NCI-H510A treated with DMSO at 0.1 percent for 48 hours (cell line): Measurements from ENCODE around the gene BIN1.

Source experiments
- DNase-seq: peaks from one replicate; lab custom pipeline; 2025; lab: John Stamatoyannopoulos, UW

BIN1 gene

DNA sequence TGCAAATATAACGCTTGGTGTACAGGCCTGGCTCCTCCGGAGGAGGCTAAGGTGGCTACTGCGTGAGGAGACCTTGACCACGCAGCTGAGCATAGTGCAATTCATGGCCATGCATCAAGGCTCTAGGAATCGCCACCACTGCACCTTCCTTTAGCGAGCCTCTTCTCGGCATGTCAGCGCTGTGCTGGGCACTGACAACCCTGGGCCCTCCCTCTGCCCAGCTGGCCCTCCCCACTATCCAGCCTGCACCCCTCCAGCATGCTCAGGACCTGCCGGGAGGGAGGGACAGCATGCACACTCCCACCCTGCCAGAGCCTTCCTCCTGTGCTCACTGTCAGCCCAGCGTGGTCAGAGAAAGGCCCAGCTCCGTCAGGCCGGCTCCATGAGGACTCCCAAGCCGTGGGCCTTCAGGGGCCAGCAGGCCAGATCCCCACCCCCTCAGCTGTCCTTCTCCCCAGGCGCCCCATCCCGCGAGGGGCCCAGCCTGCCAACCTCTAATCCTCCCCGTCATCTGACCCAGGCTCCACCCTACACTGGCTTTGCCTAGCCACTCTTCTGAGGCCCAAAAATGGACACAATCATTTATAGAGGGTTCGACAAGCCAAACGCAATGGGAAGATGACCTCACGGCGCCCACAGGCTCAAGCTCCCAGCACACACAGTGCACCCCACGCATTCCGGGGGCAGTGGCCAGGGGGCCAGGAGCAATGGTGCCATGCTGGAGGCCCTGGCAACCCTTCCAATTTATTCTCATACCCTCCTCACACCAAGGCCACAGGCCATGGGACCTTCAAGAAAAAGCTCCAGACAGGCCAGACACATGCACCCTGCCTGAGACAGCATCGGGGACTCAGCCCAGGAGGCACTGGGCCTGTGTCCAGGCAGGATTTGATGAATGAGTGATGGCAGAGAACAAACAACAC lies 3.5 kb downstream of the BIN1 start:
- no peak for DNase-seq

DNA sequence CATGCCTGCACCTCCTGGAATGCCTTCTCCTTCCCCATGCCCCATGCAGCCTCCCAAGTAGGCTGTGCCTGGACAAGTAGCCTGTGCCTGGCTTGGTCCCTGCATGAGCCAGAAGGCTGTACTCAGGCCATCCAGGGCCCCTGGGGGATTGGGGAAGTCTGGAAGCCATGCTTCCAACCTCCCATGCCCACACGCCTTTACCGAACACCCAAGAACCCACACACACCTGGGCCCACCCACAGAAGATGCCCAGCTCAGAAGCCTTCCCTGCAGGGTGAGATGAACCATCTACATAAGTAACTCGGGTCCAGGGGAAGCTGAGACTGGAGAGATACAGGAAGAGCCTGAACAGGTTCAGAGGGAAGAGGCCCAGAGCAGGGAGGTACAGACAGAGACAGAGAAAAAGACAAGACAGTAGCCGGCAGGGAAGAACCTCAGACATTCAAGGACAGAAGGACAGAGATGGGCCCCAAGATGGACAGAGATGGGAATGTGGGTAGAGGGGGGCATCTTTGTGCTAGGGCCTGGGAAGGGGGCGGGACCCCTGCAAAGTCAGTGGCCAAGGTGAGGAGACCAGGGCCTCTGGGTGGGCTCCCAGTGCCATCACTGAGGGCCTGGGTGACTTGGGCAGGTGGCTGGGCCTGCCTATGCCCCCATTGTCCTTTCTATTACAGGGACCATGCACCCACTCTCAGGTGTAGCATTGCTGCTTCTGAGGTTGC lies 4.3 kb downstream of the BIN1 start:
- no peak for DNase-seq

DNA sequence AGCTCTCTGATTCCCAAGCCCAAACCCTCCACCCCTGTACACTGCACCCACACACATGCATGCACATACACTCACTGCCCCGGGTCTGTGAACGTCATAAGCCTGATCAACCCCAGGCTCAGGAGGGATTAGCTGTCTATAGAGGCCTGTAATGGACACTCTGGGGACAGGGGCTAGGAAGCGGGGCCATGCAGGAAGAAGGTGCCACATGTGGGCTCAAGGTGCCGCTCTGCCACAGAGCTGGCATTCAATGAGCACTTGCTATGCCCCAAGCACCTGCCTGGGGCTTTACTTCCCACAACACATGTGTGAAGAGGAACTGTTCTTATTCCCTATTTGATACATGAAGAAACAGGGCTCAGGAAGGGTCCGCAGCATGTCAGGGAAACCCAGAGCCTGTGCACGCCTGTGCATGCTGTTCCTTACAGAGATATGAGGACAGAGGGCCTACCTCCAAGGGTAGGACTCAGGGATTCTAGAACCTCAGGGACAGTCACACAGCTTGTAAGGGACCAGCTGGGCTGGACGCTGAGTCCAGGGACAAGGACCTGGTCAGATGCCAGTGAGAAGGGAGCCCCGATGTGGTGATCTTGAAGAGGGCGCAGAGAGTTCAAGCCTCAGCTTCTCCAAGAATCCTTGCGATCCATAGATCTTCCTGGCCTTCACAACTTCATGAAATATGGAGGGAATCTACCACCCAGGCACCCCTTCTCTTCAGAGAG lies 5.0 kb downstream of the BIN1 start:
- no peak for DNase-seq

DNA sequence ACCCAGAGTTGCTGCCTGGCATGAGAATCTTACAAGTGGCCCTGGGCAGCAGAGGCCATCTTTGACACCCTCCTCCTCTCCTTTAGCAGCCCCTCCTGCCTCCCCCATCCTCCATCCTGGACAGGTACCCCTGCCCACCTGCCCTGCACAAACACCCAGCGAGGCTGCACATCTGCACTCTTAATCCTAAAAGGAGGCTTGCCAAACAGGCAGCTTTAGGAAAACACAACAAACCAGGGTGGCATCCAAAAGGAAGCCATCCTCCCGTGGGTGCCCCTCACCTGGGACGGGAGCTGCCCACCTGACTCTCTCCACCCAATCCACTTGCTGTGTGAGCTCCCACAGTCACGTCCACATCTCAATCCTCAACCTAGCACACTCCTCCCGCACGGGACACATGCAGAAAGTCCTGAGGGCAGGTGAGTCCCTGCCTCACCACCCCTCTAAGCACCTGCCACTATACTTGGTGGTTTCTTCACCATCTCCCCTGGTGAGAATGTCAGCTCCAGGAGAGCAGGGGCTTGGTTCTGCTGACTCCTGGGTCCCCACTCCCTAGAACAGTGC lies 5.8 kb downstream of the BIN1 start:
- DNase-seq: no peak

DNA sequence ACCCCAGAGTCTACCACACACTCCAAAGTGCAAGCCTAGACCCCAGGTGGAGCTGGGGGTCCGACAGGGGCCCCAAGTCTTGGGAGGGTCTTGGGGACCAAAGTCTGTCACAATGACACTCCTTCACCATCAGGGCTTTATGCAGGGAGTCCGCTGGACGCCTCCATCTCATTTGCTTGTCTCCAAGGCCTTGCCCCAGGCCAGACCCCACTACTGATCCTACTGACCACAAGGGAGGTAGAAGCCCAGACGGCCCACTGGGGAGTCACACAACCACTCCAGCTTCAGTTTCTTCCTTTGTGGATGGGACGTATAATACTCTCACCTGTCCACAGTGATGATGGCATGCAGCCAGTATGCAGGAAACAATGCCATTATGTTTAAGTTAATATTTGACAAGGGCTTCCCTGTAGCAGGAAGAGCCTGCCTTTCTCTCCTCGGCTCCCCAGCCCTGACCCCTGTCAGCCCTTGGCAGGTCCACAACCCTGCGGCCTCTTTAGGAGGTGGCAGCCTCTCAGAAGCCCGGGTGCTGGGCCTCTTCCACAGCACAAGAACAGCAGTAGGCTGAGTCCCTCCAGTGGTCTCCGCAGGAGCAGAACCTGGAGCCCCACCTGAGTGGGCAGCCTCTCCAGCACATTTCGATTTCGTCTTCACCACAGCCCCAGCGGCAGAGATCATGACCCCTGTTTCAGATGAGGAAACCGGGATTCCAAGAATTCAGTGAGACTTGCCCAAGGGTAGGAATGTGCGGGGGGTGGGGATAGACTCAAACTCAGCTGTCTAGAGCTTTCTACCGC lies 6.5 kb downstream of the BIN1 start:
- DNase-seq: peak; percentile 12

DNA sequence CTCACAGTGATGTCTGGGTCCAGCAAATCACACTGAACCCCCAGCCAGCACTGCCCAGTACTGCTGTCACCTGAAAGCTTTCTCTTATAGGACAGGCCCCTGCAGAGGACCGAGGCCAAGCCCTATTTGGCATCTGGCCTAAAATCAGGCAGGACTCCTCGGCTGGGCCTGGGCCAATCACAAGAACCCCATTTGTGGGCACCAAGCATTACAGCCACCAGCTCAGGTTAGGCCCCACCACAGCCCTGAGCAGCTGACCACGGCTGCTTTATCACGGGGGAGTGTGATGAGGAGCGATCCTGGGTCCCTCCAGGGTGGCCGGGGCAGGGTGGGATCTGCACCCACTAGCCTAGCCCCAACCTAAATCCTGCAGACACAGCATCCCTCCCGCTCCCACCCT lies 8.2 kb downstream of the BIN1 start:
- DNase-seq: no peak

DNA sequence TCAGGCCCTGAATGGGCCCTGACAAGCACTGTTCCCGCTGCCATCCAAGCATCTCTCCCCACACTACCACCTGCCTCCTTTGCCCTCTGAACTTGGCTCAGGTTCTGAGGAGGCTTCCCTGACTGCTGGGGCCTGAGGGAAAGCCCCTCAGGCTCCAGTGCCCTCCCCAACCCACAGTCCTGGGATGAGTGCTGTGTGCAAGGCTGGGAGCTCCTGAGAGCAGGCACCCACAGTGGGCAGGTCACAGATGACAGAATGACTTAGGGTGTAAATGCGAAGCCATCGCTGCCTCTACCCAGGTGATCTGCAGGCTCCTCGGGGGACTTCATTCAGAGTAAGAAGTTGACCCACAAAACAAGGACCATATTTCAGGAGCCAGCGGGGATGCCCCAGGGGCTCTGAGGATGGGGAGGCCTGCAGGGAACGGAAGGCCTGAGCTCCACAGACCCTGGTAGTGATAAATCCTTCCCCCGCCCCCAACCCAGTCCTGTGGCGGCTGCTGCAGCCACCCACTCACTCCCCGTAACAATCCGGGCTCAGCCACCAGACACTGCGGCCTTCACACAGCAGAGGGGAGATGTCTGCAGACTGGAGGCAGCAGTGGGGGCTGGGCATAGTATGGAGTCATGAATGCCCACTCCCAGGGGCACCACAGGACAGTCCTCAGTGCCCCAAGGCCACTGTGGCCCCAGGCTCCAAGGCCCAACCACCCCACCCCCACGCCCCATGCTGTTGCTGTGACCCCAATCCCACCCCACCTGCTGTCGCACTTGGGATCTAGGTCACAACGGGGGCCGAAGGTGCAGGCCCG lies 8.9 kb downstream of the BIN1 start:
- DNase-seq: no peak

DNA sequence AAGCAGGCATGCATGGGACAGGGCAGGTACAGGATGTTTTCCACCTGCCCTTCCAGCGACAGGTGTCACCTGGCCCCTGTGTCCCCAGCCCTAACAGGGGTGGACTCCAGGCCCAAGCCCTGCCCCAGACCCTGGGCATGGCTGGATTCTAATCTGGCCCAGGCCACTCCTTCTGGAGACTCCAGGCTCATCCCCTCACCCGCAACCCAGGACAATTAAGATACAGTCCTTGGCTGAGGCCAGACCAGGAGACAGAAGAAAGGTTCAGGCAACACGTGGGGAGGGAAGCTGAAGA lies 9.5 kb downstream of the BIN1 start:
- DNase-seq: peak; percentile 23

DNA sequence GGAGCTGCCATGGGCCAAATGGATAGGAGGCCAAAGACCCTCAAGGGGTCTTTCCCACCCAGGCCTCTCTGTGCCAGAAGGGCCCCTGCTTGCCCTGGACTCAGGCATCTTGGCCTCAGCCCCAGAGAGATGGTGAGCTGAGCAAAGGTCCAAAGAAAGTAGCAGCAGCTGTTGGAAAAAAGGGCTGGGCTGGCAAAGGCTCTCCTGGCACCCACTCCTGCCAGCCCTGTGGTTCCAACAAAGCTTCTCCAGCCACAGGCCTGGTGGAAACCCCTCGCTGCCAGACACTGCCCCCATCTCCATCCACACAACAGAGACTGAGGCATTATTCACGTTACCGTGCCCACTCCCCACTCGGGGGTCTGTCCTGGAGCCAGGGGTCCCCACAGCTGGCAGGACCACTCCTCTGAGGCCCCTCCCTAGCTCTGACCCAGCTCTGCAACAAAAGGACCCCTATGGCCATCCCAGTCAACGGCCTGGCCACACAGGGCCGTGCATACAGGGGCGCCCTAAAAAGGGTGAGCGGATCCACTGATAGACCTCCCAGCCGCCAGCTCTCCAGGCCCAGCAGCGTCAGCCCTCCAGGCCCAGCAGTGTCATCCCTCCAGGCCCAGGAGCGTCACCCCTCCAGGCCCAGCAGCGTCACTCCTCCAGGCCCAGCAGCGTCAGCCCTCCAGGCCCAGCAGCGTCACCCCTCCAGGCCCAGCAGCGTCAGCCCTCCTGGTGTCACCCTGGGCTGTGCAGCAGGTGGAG lies 10.1 kb downstream of the BIN1 start:
- no peak for DNase-seq

DNA sequence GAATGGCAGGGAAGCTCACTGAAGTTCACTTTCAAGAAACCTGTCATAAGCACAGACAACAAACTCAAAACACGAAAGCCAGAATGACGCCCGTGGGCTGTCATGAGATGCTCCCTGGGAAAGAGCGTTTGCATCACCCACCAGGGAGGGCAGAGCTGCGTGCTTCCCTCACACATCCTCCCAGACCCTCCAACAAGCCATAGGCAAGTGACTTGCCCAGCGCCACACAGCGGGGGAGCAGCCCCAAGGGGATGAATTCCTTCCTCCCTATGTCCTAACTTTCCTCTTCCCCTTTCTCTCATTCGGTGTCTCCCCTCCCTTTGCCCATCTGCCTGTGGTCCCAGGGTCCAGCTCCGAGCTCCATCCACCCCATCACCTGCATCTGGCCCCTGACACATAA lies 10.7 kb downstream of the BIN1 start:
- no peak for DNase-seq

DNA sequence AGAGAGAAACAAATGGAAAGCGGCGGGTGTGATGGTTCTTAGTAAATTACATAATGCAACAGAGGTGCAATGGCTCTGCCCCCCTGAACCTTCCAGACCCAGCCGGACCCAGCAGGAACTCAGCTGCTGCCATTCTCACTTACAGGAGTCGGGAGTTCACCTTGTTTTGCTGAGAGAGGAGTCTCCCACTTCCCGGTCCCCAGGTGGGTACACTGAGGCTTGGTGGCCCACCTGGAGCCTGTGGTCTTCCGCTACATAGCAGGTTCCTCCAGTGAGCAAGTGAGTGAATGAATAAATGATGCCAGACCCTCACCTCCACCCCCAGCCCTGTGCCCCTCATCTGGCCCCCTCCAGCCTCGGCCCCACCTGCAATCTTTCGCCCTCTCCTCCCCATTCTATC lies 11.2 kb downstream of the BIN1 start:
- DNase-seq: no peak

DNA sequence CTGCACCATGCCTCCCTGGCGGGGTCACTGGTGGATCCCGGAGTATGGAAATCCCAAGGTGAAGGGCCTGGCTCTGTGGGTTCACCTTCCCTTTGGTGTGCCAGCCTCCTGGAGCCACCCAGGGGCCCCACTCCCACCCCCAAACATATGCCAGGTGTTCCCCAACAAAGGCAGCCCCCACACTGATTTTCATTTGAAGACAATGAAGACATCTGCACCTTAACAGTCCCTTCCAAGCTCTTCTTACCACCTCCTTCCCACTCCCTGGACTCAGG lies 11.7 kb downstream of the BIN1 start:
- no peak for DNase-seq

DNA sequence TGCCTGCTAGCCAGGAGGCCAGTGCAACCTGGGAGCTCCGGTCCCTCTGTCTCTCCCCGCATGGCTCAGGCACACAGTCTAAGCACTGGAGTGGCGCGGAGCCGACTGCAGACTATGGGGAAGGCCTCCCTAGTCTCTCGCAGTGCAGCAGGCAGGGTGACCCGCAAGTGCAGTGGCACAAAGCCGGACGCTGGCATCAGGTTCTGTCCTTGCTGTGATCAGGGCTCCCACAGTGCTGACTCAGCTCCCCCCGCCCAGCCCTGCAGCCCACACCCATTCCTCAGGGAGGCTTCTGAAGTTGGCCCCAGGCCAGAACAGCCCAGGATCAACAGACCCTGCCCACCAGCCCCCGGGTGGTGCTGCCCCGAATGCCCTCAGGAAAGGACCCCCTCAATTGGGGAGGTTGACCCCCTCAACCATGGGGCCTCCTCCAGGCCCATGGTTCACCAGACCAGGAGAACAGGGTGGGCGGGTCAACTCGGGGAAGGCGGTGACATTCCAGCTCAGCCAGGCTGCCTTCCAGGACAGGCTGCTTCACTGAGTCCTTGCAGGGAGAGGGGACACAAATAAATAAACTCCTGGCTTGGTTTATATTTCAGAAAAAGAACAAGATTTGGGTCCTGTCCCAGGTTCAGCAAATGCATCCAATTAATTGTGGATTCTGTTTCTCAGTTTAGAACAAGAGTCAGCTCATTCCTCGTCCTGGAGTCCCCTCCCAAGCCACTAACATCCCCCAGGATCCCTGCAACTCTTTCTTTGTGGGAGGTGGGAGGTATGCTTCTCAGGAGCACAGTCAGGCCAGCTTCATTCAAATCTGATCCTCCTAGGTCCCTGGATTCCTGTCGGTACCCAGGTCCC lies 12.2 kb downstream of the BIN1 start:
- no peak for DNase-seq

DNA sequence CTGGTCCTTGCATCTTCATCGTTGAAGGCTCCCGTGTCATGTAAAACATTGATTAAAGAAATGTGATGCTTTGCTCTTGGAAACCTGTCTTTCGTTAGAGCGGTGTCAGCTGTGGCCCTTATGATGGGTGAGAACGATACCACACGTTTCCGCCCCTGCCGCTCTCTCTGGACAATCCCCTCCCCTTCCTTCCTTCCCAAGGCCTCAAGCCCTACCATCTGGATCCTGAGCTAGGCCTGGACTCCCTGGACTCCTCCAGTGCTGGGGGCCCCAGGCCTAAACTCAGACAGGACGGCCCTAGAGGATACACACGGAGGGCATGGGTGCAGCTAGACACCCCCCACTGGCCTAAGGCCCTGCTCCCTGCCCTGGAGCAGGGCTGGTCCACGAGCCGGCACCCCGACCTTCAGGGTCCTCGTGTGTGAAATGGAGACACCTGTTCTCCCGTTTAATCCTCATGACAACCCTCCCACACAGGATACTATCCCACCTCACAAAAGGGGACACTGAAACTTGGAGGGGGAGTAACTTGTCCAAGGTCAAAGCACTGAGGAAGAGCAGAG lies 13.2 kb downstream of the BIN1 start:
- no peak for DNase-seq

DNA sequence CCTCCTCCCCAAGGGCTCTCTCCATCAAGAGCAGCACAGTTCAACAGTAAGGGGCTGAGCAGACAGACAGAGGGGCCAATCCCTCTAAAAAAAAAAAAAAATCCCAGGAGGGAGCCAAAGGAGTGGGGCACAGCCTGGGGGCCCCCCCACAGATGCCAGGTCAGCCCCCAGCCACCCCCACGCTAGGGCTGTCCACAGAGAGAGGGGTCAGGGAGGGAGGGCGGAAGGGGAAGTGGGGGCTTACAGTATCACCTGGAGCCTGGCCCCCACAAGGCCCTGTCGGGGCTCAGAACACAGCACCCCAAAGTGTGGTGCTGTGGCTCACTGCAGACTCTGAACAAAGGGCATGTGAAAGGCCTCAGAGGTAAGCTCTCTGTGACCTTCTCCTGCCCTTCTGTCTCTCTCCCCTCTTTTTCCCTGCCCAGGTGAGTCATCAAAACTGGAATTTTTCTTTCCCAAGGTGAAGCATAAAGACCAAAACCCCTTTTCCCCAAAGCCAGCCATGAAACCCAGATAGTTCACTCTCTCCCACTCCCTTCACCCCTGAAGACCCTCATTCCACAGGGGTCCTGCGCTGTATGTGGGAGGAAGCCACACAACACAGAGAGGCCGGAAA lies 13.9 kb downstream of the BIN1 start:
- no peak for DNase-seq

DNA sequence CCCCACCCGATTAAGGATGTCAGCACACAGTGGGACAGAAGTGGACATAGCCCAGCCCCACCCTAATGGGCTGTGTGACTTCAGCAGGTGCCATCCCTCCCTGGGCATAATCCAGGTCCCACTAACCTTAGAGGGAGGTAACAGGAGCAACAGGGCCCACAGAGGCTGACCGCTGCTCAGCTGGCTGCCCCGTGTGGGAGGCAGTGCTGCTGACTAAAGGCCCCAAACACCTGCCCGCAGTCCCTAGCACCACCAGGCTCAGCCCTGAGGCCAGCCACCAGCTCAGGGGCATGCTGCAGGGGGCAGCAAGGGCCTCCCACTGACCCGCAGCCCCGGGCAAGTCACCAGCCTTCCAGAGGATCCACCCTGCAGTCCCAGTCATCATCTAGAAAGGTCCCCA lies 14.6 kb downstream of the BIN1 start:
- no peak for DNase-seq

DNA sequence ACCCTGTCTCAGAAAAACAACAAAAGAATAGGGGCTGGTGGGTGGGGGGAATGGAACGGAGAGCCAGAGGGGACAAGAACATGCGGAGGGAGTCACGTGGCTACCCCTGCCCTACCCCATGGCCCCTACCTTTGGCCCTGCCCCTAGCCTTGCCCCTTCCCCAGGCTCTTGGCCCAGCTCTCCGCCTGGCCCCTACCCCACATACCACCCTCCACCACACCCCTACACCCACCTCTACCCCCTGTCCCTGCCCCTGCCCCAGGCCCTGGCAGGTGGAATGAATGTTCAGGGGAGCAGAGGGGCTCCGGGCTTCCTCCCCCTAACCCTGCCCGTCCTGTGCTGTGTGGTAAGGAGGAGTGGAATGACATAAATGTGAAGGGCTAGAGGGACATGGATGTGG lies 15.1 kb downstream of the BIN1 start:
- DNase-seq: no peak

DNA sequence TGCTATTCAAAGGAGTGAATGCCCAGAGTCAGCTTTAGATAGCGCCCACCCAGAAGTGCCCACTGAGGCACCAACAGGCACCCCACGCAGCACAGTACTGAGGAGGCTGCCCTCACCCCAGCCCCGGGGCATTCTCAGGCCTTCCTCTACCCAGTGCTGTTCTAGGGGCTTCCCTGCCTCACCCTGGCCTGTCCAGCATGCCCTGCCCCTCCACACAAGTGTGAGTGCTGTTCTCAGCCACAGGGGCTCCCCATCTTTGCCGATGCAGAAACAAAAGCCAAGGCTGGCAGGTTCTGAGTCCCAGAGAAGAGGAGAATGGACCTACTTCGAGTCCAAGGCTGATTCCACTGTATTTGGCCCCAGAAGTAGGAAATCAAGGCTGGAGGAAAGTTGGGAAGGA lies 15.8 kb downstream of the BIN1 start:
- no peak for DNase-seq
